ENCODE results near the gene CFHR1.
"Not testable (repeated sequence)": the region's sequence is repeated elsewhere in the genome, so short reads cannot be mapped to it uniquely, and the experiment has no call there.

GRCh38 chr1:196769823-196770222 lies 49.7 kb upstream of the CFHR1 start:
- not testable (repeated sequence) for TF ChIP-seq CTCF, POLR2A (IDR thresholded peaks at IDR 0.05)

Measured in esophagus squamous epithelium (tissue), 4 donors.